Epithelial cell of proximal tubule (primary cell): ENCODE measurements around the gene ASTN2. TPM values are rescaled to one million over a fixed set of nuclear protein-coding genes. Genes with fewer than 3 reads are reported as not detected.

Experiments
- DNase-seq: peaks from one replicate; pipeline ENCODE4 v3.0.0-alpha.2; 2011; ENCODE audit warnings: low read depth
- H3K4me3 ChIP-seq: 2 replicates; pipeline ENCODE4 v1.5.1; 2011; ENCODE audit warnings: low read depth, mild to moderate bottlenecking, low read length
- CTCF ChIP-seq: conservative IDR thresholded peaks from 2 replicates; pipeline ENCODE4 v1.5.1; 2012; ENCODE audit warnings: low read depth, mild to moderate bottlenecking, low read length
- total RNA-seq: library from RNA; depleted of rRNA; stranded (reverse); fragments of >200 nt; gene quantifications from 2 replicates; pipeline ENCODE4 v1.2.3, GENCODE V29; 2015

Gene ASTN2
- total RNA-seq, 1 donor from 2014 or later = 4.4 TPM

GRCh38 chr9:116479967-116480366 is 934.9 kb downstream of the ASTN2 start:
- H3K4me3 ChIP-seq = no peak overlapping the region
- no peak for DNase-seq
- TF ChIP-seq CTCF = no peak

GRCh38 chr9:116479056-116479544 is 935.8 kb downstream of the ASTN2 start:
- no peak for DNase-seq
- no peak overlapping the region for H3K4me3 ChIP-seq
- no peak for TF ChIP-seq CTCF

GRCh38 chr9:116477584-116478141 is 937.2 kb downstream of the ASTN2 start:
- DNase-seq = no peak
- TF ChIP-seq CTCF = no peak
- no peak overlapping the region for H3K4me3 ChIP-seq

GRCh38 chr9:116476935-116477381 is 937.9 kb downstream of the ASTN2 start:
- no peak for DNase-seq
- no peak overlapping the region for H3K4me3 ChIP-seq
- no peak for TF ChIP-seq CTCF

- no peak for TF ChIP-seq CTCF
- DNase-seq = no peak
- H3K4me3 ChIP-seq = no peak overlapping the region
Observed at GRCh38 chr9:116476002-116476401, 938.9 kb downstream of the ASTN2 start.

GRCh38 chr9:116475201-116475600 is 939.7 kb downstream of the ASTN2 start:
- no peak for DNase-seq
- H3K4me3 ChIP-seq = no peak overlapping the region
- no peak for TF ChIP-seq CTCF

GRCh38 chr9:116471944-116472506 is 942.8 kb downstream of the ASTN2 start:
- no peak for DNase-seq
- H3K4me3 ChIP-seq = no peak overlapping the region
- TF ChIP-seq CTCF = no peak
